GM21825 (cell line): ENCODE data around the gene CNGA3.
"Not testable (repeated sequence)": the region's sequence is repeated elsewhere in the genome, so short reads cannot be mapped to it uniquely, and the experiment has no call there.

Source experiments
- ATAC-seq: cut with Tn5 transposase; IDR thresholded peaks from one replicate; pipeline ENCODE4 v1.9.1; 2021; ENCODE audit warnings: mild to moderate bottlenecking, moderate library complexity; ENCODE audit not compliant: unreplicated experiment

CNGA3 gene

DNA sequence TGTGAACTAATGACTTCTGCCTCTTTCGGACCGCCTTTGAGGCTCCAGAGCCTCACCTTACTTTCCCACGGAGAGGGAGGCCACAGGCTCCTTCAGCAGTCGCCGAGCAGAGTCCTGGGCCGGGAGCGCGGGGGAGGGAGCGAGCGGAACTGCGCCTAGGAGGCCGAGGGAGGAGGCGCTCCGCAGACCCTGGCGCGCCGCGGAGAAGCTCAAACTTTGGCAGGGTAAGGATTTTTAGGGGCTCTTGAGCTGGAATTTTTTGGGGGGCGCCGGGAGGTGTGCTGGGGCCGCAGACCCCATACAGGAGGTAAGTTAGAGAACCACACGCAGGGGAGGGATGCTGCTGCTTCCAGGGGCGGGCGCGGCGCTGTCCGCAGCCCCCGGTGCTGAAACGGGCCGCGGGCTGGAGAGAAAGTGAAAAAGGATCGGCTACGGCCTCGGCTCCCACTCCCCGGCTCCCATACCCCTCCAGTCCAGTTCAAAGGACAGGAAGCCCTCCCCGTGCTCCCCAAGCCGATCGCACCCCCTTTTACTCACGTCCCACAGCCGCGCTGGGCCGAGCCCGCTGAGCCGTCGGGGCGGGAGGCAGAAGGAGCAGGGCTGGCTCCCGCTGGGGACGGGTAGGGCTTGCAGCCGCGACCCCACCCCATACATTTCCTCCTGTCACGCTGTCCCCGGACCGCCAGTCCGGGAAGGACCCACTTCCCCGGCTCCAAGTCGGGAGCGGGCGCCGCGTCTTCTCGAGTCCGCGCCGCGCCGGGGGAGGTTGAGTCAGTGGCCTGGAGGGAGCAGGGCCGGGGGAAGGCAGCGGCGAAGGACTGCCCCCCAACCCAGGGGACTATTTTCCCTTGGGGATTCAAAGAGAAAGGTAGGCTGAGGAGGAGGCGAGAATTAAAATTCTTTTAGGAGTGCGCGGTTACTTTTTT, at the start of gene CNGA3:
Gene CNGA3 (plus strand): TSS at position 146 of the 926 bp plus-strand sequence. CDS start 23,520 bp downstream, outside the sequence.
- ATAC-seq, result no peak

DNA sequence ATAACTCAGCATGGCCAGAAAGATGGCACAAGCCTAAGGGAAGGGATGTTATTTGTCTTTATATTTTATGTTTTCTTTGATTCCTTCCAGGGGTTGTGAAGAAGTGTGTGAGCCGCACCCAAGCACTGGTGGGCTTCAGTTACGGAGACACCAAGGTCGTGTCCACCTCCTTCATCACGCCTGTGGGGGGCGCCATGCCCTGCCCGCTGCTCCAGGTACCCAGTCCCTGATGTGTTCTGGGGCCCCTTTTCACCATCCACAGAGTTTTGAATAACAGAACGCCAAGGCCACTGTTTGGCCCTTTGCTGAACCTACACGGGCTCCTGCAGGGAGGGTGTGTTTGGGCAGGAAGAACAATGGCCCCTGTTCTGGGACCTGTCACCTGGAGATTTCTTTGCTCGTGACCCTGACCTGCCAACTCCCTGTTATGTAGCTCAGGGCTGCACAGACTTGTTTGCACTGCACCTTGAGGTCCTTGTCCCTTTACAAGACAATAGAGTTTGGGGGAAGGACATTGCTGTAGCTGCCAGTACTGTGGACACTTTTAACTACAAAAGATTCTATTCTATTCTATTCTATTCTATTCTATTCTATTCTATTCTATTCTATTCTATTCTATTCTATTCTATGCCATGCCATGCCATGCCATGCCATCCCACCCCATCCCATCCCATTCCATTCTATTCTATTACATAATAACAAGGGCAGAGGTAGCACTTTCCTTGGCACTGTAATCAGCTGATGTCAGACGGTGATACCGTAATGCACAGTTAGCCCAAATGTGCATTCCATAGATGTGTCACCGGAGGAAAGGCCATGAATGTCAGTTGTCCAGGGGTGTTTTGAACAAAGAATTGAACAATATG, 48.2 kb upstream of the CNGA3 start:
- ATAC-seq, result no peak

DNA sequence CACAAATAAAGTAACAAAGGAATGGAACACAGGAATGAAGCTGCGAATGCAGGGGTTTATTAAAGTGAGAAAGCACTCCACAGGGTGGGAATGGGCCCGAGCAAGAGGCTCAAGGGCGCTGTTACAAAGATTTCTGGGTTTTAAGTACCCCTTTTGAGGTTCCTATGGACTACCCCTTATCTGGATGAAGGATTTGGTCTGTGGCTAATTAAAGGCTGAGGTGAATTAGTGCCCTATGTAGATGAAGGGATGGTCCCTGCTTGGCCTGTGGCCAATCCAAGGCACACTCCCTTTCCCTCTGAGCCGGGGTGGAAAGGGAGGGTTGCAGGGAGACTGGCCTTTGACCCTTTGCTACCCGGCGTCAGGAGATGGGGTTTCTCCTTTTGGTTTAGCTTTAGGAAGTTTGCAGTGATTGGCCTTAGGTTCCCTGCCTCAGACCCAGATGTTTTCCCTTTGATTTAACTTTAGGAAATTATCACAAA, 47.5 kb upstream of the CNGA3 start:
- no peak for ATAC-seq

DNA sequence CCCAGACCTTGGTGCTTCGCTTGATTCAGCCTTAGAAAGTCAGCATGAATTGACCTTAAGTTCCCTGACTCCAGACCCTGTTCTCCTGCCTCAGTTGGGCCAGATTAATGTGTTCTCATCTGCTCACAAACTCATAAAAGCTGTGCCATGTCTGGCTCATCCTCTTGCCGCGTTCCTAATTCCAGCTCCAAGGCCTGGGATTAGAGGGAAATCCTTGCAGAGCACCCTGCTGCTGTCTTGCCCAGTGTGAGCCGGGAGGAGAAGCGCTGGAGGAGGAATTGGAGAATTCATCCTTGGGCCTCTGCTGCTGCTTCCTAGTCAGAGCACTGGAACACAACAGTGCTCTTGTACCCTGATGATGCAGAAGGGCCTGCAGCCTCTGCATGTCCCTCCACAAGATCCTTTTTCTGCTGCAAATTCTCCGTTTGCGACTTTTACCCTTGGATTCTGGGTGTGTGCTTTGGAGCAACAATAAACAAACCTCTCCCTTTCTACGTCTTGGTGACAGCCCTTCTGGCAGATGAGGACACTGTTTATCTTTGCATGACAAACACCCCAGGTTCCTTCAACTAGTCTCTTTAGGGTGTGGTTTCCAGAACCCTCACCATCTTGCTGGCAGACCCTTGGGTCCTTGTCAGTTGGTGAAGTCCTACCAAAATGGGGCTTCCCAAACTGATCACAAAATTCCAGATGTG, 46.9 kb upstream of the CNGA3 start:
- no peak for ATAC-seq

DNA sequence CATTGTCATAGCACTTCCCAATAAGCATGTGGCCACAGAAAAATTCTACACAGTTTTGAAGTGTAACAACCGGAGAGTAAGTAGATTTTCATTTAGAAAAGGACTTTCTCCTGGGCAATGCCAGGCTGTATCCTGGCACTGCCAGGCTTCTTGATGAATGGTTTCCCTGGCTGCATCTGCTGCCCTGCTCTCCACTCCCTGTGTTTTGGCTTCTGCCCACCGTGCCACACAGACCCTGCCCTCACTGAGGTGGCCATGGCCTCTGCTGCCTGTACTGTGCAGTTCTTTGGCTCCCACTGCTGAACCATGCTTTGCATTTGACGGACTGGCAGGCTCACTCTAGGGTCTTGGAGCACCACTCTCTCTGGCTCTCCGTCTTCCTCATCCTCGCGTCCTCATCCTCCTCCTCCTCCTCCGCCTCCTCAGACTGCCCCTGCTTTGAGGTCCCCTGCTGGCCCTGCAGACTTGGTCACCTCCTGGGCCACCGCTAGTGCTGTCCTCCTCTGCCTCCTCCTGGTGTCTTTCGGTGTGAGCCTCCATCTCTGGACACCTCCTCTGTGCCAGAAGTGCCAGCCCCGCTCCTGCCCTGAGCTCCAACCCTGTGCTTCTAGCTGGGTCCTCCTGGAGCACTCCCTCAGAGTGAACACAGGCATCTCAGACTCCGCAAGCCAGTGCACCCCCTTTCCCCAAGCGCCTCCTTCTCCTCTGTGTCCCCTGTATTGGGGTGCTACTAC, 45.9 kb upstream of the CNGA3 start:
- no peak for ATAC-seq

DNA sequence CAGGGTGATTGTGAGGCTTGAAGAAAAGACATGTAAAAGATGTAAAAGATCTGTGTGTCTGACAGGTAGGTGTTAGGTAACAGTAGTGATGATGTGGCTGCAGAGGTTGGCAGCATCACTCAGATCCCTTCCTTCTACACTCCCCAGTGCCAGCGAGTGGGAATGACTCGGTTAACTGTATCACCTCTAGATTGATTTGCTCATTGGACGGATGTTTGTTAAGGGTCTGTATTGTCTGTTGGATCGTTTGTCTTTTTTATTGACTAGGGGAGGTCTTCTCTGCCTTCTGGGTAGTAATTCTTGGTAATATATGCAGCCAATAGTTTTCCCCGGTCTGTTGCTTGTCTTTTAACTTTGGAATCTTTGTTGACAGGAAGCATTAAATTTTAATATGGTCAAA, 44.8 kb upstream of the CNGA3 start:
- no peak for ATAC-seq

DNA sequence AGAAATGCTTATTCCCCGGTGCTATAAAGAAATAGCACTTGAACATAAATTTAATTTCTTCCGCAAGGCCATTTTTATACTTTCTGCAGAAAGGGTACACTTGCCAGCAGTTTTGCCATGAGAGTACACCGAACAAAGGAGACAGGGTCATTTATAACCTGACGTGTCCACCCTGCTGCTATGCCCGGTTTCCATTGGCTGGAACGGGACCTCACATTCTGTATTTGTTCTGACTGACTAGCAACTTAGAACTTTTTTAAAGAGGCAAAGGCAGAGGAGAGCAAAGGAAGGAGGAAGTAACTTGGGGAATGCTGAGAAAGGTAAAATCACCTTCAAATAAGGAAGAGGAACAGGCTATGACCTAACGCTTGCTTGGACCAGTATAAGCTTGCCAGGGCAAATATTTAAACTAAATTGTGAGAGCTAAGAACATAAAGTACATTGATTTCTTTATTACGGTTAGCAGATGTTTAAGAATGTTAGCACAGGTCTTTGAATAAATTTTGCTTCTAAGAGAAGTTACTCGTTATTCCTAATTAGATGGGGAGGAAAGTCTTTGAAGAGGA, 39.0 kb upstream of the CNGA3 start:
- ATAC-seq, result not testable (repeated sequence)

DNA sequence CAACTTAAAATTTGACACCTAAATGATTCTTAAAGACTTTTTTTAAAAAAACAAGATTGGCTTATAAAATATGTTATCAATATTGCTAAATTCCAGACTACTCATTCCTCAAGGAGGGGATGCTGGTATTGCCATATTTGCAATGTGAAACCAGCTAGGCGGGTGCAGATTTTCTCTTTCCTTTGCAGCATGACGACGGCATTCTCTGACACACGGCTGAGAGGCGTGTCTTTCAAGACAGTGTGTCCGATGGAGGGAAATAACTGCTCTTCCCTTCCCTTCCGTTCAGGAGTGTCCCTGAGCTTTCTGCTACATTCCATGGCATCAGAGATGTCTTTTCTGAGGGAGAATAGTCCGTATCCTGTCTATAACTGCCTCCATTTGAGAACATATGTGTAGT, 38.2 kb upstream of the CNGA3 start:
- ATAC-seq, result no peak

DNA sequence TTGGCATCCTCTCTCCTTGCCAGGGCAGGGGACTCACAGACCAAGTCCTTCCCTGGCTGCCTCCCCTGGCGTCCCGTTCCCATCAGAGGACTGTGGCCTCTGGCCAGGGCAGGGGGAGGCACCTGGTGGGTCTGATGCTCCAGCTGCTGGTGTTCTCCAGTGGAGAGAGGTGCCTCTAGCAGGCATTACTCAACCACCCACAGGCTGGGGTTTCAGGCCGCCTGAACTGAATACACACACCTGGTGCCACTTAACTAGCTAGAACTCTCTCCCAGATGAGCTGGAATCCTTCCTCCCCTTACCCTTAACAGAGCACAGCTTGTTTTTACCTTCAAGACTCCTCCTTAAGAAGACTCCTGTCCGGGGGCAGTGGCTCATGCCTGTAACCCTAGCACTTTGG, 37.7 kb upstream of the CNGA3 start:
- no peak for ATAC-seq

DNA sequence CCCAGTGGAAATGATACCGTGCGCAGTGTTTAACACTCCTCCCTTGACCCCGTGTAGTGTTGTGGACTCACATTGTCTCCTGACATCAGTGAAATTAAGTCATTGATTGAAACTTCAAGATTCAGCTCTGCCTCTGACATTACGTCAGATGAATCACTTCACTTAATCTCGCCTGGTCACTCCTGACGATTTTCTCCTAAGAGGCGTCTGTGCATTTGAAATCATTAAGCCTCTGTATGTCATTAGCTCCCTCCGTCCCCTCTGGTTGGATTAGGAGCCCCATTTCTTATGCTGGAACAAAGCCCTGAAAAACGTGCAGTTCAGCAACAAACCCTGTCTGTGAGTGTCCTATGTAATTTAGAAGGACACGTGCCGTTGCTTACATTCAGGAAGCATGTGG, 36.7 kb upstream of the CNGA3 start:
- ATAC-seq, result no peak

DNA sequence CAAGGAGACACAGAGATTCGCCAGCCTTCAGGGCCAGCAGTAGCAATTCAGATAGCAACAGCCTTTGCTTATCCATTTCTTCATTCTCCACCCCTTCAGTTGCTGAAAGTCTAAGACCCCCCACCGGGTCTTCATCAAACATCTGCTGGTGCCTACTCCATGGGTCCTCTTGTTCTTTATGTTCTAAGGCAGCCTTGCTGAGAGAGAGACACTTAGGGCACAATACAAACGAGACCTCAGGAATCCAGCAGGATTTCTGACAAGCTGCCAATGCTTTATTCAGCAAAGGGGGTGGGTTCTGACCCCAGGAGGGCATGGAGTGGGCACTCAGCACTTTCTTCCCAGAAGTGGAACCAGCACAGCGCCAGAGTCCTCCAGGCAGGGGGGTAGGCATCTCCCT, 36.2 kb upstream of the CNGA3 start:
- ATAC-seq, result no peak

DNA sequence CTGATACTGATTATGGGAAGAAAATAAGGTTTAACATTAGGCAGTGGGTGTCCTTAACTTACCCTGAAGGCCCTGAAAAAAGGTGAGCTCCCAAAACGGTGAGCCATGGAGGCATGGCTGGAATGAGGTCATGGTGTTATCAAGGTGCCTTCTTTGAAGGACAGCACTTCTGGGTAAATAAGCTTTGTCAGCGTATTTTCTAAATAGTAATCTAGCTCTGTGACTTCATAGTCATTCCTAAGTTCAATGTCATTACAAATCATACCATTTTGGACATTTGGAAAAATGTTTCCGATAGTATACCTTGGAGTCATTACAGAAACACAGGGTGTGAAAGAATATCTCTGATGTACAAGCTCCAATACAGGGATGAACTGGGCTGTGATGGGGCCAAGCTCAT, 35.2 kb upstream of the CNGA3 start:
- ATAC-seq, result no peak

DNA sequence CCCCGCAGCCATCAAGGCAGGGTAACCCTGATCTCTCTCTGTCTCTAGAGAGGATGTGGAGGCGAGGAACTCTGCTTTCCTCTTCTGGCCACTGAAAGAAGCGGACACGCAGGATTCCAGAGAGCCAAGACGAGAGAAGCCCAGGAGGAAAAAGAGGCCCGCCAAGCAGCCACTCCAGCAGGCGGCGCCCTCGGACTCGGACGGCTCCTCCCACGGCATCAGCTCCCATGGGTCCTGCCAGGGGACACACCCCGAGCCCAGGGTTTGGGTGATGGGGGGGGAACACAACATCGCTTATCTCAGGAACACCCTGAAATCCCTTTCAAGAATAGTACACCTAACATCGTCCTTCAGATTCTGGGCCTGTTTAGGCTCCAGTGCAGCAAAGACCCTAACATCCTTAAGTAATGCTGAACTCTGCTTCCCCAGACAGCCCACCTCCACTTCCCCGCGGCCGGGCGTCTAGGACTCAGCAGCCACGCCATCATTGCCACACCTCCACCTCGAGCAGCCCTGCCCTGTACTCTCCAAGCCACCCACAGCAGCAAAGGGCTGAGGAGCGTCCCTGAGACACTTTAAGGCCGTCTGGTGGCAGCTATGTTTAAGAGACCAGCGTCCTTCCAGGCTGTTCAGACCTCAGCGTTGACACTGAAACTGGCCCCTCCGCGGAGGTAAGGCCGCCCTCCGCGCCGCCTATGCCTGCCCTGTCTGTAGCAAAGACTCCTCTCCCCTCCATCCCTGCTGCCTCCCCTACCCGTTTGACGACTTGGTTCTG, 34.3 kb upstream of the CNGA3 start:
- no peak for ATAC-seq

DNA sequence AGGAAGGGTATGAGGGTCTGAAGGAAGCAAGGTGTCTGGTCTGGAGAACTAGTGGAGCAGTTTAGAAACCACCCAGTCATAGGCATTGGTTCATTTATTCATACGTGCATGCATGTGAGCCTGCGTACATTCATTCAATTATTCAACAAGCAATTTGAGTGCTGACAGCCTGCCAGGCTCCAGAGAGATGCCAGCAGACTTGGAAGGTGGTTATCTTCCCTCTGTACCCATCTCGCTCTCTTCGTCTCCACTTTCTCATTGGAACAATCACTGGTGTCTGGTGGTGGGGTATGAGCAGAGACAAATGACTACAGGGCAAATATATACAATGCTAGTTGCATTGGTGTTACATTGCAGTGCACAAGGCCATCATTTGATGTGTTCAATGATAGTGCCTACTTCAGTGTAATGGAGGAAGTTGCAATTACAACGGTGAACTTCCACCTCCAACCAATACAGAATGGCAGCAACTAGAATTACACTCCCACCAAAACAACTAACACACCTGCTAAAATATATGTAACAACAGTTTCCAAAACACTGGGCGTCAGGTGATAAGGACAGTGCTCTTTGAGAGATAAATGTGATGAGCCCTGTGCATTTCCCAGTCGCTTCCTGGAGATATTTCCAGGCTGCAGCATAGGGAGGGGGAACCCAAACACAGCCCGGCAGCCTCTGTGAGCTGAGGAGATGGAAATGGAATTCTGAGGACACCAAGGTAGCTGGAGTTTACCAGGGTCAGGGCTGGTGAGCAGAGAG, 32.6 kb upstream of the CNGA3 start:
- ATAC-seq, result no peak

DNA sequence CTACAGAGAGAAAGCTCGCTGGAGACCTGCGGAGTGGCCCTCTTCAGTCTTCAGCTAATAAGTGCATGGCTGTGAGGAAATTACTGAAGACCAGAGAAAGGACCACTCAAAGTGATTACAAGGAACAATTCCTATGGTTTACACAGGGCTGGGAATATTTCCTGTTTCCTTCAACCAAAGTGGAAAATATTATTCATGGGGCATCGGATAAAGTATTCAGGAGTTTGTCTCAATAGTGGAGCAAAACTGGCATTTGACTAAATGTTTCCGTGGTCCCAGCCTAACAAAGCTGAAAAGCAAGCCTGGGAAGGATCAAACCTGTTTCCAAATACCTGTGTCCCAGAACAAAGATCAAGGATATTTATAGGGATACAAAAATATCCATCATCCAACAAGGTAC, 32.0 kb upstream of the CNGA3 start:
- ATAC-seq, result no peak

DNA sequence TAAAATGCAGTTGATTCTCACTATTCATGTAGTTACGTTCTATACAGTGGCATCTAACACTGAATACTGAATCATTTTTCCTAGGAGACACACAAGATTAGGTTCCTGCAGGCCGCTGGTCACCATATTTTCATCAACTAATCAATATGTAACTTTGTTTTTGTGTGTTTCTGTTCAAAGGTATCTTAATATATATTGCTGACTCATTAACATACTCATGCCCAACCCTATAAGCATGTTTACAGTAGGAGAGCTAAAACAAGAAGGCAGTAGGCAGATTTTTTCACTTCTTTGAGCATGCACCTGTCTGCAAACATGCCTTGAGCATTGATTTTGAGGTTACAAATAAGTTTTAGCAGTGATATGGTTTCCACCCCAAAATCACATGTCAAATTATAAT, 30.3 kb upstream of the CNGA3 start:
- ATAC-seq, result no peak

DNA sequence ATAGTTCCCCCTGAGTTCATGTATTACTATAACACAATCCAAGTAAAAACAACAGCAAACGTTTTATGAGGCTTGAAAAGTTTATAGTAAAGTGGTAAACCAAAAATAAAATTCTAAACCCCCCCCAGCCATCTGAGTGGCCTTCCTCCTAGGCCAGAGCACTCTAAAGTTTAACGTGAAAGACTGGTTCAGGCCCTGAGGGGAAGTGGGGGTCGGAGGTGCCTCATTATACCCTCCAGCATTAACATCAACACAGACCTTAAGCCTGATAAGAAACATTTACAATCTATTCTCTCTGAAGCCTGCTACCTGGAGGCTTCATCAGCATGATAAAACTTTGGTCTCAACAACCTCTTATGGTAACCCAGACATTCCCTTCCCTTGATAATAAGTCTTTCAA, 29.0 kb upstream of the CNGA3 start:
- no peak for ATAC-seq

DNA sequence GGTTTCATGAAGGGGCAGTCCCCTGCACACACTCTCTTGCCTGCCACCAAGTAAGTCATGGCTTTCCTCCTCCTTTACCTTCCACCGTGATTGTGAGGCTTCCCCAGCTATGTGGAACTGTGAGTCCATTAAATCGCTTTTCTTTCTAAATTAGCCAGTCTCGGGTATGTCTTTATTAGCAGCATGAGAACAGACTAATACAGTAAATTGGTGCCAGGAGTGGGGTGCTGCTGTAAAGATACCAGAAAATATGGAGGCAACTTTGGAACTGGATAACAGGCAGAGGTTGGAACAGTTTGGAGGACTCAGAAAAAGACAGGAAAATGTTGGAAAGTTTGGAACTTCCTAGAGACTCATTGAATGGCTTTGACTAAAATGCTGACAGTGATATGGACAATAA, 26.1 kb upstream of the CNGA3 start:
- not testable (repeated sequence) for ATAC-seq

DNA sequence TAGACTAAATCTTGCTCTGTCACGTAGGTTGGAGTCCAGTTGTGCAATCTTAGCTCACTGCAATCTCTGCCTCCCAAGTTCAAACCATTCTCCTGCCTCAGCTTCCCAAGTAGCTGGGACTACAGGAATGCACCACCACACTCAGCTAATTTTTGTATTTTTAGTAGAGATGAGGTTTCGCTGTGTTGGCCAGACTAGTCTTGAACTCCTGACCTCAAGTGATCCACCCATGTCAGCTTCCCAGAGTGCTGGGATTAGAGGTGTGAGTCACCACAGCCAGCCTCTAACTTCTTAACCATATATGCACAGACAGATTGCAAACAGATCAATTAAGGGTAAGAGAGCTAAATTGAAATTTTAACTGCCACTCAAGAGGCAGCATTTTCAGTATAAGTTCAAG, 22.1 kb upstream of the CNGA3 start:
- ATAC-seq, result no peak
